Midbrain (tissue), 1 donor: Measurements from ENCODE around the gene AIPL1.
A peak's percentile ranks its signal among the peaks of the same experiment; 100 is the strongest.
"Not testable (repeated sequence)": the region's sequence is repeated elsewhere in the genome, so short reads cannot be mapped to it uniquely, and the experiment has no call there.

ENCODE experiments used
- DNase-seq: peaks from one replicate; lab custom pipeline; 2025; lab: John Stamatoyannopoulos, UW

Gene AIPL1

GRCh38 chr17:6435051-6435450 lies at the start of gene AIPL1:
TSS of gene AIPL1 (minus strand) at chr17:6435121. CDS start at chr17:6435104, 17 bp downstream.
- DNase-seq: no peak

- DNase-seq: no peak
Observed at GRCh38 chr17:6483507-6483906, 48.6 kb upstream of the AIPL1 start.

GRCh38 chr17:6482796-6483195 lies 47.9 kb upstream of the AIPL1 start:
- DNase-seq: not testable (repeated sequence)

DNA sequence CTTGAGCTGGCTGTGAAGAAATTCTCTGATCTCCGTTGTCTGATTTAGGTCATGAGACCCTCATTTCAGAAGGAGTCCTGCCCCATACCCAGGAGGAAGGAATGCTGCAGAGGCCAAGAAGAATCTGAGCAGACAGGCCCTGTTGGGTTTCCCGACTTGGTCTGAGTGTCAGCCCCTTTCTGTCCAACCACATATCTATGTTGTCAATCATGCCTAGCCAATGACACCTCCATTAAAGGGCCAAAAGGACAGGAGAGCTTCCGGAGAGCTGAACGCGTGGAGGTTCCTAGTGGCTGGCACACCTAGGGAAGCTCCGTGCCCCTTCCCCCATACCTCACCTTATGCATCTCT lies 47.2 kb upstream of the AIPL1 start:
- no peak for DNase-seq

GRCh38 chr17:6480303-6480675 lies 45.4 kb upstream of the AIPL1 start:
- DNase-seq: no peak

DNA sequence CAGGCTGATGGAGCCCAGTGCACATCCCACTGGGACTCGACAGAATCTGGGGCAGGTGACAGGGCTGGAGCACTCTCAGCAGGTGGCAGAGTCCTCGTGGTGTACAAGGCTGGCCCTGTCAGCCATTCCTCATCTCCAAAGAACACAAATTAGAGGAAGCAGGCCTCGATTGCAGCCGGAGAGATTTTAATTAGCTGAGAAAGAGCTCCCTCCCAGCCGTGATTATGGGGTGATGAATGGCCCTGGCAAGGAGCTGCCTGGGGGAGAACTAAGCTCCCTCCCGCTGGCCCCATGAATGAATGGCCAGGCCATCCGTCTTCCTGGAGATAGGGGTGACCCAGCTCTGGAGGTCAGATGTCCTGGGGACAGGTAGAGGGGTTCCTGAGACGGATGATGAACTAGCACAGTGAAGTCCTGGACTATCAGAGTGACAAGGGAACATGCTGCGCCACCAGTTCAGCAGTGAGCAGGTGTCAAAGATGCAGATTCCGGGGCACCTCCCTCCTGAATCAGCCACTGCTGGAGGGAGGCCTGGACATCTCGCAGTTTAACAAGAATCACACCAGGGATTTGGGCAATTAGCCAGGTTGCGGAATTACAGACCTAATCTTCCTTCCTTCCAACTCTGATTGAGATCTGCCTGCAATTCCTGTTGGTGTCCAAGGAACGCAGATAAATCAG lies 44.8 kb upstream of the AIPL1 start:
- no peak for DNase-seq

DNA sequence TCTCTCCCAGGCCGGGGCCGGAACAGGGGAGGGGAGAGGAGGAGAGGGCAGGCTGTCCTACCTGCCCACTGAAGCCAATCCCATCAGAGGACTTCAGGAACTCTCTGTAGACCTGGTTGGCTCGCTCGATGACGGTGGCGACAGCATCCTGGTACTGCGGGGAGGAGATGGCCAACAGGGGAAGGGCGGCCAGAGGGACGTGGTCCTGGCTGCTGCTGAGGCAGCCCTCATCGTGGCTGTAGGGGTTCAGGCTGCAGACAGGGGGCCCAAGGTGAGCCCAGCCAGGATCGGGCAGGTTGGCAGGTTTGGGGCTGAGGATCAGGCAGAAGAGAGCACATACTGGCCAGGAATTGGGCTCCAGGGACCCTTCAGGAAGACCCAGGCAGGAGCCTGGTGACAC lies 43.6 kb upstream of the AIPL1 start:
- DNase-seq: no peak

DNA sequence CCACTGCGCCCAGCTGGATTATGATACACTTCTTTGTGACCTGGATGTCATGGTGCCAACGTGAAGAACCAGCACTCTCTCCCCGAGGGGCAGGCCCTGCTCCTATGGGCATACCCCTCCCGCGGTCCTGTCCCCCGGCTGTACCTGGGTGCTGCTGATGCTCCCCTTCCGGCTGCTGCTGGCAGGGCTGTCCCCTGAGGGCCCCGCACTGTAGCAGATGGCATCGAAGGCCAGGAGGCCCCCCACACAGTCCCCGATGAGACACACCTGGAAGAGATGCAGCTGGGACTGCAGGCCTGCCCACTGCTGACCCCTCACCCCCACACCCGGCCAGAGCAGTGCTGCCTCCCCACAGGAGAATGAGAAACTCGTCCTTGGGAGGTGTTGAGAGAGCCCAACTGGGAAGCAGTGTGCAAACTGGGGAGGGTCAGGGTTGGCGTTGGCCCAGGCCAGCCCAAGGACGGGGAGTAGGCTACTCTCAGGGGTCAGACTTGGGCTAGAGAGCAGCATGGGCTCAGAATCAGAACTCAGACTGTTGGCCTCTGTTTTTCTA lies 43.0 kb upstream of the AIPL1 start:
- DNase-seq: no peak

DNA sequence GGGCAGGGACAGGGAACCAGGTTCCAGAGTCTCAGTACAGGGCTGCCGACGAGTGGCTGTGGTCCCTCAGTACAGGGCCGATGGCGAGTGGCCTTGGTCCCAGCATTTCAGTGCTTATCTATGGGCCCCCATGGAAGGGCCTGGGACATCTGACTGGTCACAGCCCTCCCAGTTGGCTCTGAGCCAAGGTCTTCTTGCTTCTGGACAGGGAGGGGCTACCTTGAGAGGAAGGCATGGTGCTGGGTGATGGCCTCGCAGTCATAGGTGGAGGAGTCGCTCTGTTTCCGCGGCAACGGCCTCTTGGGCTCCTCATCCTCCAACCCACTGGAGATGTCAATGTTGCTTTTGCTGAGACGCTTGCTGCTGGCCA lies 41.9 kb upstream of the AIPL1 start:
- no peak for DNase-seq

DNA sequence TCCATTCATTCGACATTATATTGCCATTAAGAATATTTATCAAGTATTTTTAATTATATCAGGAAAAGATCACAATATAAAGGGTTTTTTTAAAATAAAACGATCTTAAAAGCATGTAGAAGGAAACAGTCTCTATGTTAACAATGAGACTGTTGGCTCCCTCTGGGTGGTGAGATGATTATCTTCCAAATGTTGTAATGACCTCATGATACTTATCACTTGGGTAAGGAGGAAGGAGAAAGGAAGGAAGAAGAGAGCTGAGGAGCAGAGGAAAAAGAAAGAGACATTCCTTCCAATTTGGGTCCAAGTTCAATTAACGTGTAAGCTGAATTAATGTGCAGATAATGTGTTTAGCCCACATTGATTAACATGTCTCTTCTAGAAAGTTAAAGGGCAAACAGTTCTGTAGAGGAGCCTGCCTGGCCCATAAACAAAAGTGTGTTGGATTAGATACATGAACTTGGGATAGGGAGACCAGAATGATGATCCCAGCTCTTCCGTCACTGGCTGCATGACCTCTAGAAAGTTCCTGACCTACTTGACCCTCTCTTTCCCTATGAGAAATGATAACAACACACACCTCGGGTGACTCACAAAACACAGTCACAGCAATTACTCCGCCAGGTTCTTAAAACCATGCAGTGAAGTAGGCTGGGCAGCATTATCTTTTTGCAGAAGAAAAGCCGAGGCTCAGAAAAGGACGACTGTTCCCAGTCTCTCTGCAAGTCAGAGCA lies 41.3 kb upstream of the AIPL1 start:
- DNase-seq: no peak

DNA sequence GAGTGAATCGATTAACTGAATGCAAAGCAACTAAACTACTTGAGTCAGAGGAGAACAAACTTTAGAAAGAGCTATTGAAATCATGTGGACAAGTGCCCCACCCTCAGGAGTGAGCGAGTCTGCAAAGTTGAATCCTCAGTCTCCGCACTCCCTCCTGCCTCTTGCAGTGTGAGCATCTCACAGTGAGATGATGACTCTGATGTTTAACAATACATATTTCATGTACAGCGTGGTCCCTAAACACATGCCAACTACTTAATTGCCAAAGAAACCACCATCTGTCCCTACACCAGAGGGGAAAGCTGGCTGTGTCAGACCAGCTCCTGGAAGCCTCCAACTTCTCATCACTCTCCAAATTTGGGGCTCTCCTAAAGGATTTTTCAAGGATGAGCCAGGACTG lies 40.5 kb upstream of the AIPL1 start:
- no peak for DNase-seq

- DNase-seq: no peak
Observed at GRCh38 chr17:6474906-6475305, 40.0 kb upstream of the AIPL1 start.

- no peak for DNase-seq
Observed at GRCh38 chr17:6474376-6474775, 39.5 kb upstream of the AIPL1 start.

GRCh38 chr17:6473128-6473767 lies 38.3 kb upstream of the AIPL1 start:
- DNase-seq: peak; percentile 76

GRCh38 chr17:6472517-6472916 lies 37.6 kb upstream of the AIPL1 start:
- DNase-seq: no peak

GRCh38 chr17:6471531-6472465 lies 36.9 kb upstream of the AIPL1 start:
- no peak for DNase-seq

GRCh38 chr17:6470751-6471521 lies 36.0 kb upstream of the AIPL1 start:
- DNase-seq: no peak

DNA sequence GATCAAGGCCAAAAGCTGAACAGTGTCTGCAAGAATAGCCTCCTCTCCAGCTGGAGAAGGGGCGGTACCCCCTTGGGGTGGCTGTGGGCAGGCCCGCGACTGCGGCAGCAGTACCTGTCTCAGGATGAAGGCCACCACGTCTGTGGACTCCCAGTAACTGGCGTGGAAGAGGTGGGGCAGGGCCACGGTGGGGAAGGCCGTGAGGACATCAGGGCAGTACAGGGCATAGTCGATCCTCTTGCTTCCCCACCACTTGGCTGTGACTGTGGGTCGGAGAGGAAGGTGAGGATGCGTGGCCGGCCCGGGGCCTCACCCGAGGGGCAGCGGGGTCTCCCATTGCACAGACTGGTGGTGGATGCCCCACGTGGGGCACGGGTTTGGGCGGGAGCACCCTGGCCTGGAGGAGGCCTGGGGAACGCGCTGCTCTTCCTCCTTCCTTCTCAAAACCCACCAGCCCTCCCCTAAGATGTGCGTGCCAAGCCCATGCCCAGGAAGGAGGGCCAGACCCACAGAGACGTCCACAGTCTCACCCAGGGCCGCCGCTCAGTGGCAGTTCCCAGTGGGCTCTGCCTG lies 35.3 kb upstream of the AIPL1 start:
- DNase-seq: no peak

- DNase-seq: no peak
Observed at GRCh38 chr17:6468051-6468790, 33.3 kb upstream of the AIPL1 start.

DNA sequence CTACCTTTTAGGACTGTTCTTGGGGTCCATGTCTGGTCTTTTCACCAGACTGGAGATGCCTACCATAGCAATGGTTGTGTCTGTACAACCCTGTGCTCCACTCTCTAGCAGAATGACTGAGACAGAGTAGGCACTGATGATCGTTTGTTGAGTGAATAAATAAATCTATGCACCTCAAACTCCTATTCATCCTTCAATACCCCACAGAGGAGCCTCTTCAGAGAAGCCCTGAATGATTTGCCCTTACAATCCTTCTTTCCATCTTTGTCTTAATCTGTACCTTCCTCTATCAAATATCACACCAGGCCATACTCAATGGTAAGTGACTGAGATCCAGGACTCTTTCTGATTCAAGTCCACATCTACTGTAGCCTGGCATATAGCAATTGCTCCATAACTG lies 32.6 kb upstream of the AIPL1 start:
- DNase-seq: no peak
